ENCODE measurements around the gene C4BPA.

The C4BPA gene

GRCh38 chr1:207102659-207103058, 1.4 kb upstream of the C4BPA start:
- no peak for DNase-seq (ENCODE audit: extremely low spot score)
- ChIA-PET CTCF (no interaction called here), POLR2A (no interaction called here)
- TF ChIP-seq HDGF (IDR thresholded peaks at IDR 0.05; ENCODE audit: borderline replicate concordance) (no peak), BHLHE40 (IDR thresholded peaks at IDR 0.05; ENCODE audit: borderline replicate concordance) (no peak), ARNT (IDR thresholded peaks at IDR 0.05) (no peak), NFRKB (IDR thresholded peaks at IDR 0.05) (no peak), SUZ12 (IDR thresholded peaks at IDR 0.05) (no peak), L3MBTL2 (conservative IDR thresholded peaks at IDR 0.05) (no peak), FOXK2 (IDR thresholded peaks at IDR 0.05) (no peak), TARDBP (IDR thresholded peaks at IDR 0.05) (no peak), ELF4 (IDR thresholded peaks at IDR 0.05) (no peak), SP1 (IDR thresholded peaks at IDR 0.05) (no peak), FOXM1 (IDR thresholded peaks at IDR 0.05; ENCODE audit: borderline replicate concordance) (no peak), LEF1 (IDR thresholded peaks at IDR 0.05; ENCODE audit: borderline replicate concordance) (no peak), CTBP1 (IDR thresholded peaks at IDR 0.05; ENCODE audit: borderline replicate concordance) (no peak), ZNF384 (IDR thresholded peaks at IDR 0.05) (no peak), FOXA1 (IDR thresholded peaks at IDR 0.05) (no peak)
- TF ChIP-seq, protein P1, sequence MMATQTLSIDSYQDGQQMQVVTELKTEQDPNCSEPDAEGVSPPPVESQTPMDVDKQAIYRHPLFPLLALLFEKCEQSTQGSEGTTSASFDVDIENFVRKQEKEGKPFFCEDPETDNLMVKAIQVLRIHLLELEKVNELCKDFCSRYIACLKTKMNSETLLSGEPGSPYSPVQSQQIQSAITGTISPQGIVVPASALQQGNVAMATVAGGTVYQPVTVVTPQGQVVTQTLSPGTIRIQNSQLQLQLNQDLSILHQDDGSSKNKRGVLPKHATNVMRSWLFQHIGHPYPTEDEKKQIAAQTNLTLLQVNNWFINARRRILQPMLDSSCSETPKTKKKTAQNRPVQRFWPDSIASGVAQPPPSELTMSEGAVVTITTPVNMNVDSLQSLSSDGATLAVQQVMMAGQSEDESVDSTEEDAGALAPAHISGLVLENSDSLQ (IDR thresholded peaks at IDR 0.05), result no peak

- POLR2A ChIA-PET, result no interaction called here
- DNase-seq (ENCODE audit: extremely low spot score), result no peak
- no peak for TF ChIP-seq NFRKB (IDR thresholded peaks at IDR 0.05)
- no peak for TF ChIP-seq CTBP1 (IDR thresholded peaks at IDR 0.05; ENCODE audit: borderline replicate concordance)
- no peak for TF ChIP-seq FOXK2 (IDR thresholded peaks at IDR 0.05)
- no peak for TF ChIP-seq TARDBP (IDR thresholded peaks at IDR 0.05)
- no peak for TF ChIP-seq FOXM1 (IDR thresholded peaks at IDR 0.05; ENCODE audit: borderline replicate concordance)
- TF ChIP-seq ZNF384 (IDR thresholded peaks at IDR 0.05), result no peak
- no peak for TF ChIP-seq BHLHE40 (IDR thresholded peaks at IDR 0.05; ENCODE audit: borderline replicate concordance)
- TF ChIP-seq HDGF (IDR thresholded peaks at IDR 0.05; ENCODE audit: borderline replicate concordance), result no peak
- no peak for TF ChIP-seq ELF4 (IDR thresholded peaks at IDR 0.05)
- TF ChIP-seq L3MBTL2 (conservative IDR thresholded peaks at IDR 0.05), result no peak
- TF ChIP-seq FOXA1 (IDR thresholded peaks at IDR 0.05), result no peak
- TF ChIP-seq ARNT (IDR thresholded peaks at IDR 0.05), result no peak
- TF ChIP-seq, protein P1 (IDR thresholded peaks at IDR 0.05), result no peak
- no peak for TF ChIP-seq SP1 (IDR thresholded peaks at IDR 0.05)
- no peak for TF ChIP-seq LEF1 (IDR thresholded peaks at IDR 0.05; ENCODE audit: borderline replicate concordance)
- TF ChIP-seq SUZ12 (IDR thresholded peaks at IDR 0.05), result no peak
- CTCF ChIA-PET, result no interaction called here
These were observed 5.0 kb downstream of the C4BPA start for GRCh38 chr1:207109004-207109403.

GRCh38 chr1:207112616-207113296, 8.7 kb downstream of the C4BPA start:
- TF ChIP-seq SP1 (IDR thresholded peaks at IDR 0.05), result no peak
- CTCF ChIA-PET, result no interaction called here
- DNase-seq (ENCODE audit: extremely low spot score), result no peak
- POLR2A ChIA-PET, result no interaction called here

DNA sequence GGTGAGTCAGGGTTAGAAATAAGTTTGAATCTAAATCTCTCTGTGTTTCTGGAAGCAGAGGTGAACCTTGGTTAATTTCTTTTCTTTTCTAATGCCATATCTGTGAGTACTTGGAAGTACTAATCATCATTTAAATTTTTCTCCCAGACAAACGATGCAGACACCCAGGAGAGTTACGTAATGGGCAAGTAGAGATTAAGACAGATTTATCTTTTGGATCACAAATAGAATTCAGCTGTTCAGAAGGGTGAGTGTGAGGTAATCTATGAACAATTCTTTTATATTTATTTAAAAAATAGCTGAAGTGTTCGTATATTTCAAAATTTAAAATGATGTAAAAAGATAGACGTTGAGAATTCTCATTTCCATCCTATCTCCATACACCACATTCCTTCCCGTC, 11.2 kb downstream of the C4BPA start:
- no peak for DNase-seq (ENCODE audit: extremely low spot score)
- POLR2A ChIA-PET, result no interaction called here
- TF ChIP-seq FOXM1 (IDR thresholded peaks at IDR 0.05; ENCODE audit: borderline replicate concordance) (no peak), ARNT (IDR thresholded peaks at IDR 0.05) (no peak), FOXA1 (IDR thresholded peaks at IDR 0.05) (no peak), CTBP1 (IDR thresholded peaks at IDR 0.05; ENCODE audit: borderline replicate concordance) (no peak), BHLHE40 (IDR thresholded peaks at IDR 0.05; ENCODE audit: borderline replicate concordance) (no peak), TARDBP (IDR thresholded peaks at IDR 0.05) (no peak), HDGF (IDR thresholded peaks at IDR 0.05; ENCODE audit: borderline replicate concordance) (no peak), NFRKB (IDR thresholded peaks at IDR 0.05) (no peak), ZNF384 (IDR thresholded peaks at IDR 0.05) (no peak), L3MBTL2 (conservative IDR thresholded peaks at IDR 0.05) (no peak), SUZ12 (IDR thresholded peaks at IDR 0.05) (no peak), ELF4 (IDR thresholded peaks at IDR 0.05) (no peak), SP1 (IDR thresholded peaks at IDR 0.05) (no peak), LEF1 (IDR thresholded peaks at IDR 0.05; ENCODE audit: borderline replicate concordance) (no peak), FOXK2 (IDR thresholded peaks at IDR 0.05) (no peak)
- TF ChIP-seq, protein P1 (IDR thresholded peaks at IDR 0.05), result no peak
- CTCF ChIA-PET, result no interaction called here

- no peak for TF ChIP-seq BHLHE40 (IDR thresholded peaks at IDR 0.05; ENCODE audit: borderline replicate concordance)
- no peak for TF ChIP-seq ARNT (IDR thresholded peaks at IDR 0.05)
- no peak for TF ChIP-seq LEF1 (IDR thresholded peaks at IDR 0.05; ENCODE audit: borderline replicate concordance)
- no peak for TF ChIP-seq FOXK2 (IDR thresholded peaks at IDR 0.05)
- no peak for TF ChIP-seq HDGF (IDR thresholded peaks at IDR 0.05; ENCODE audit: borderline replicate concordance)
- TF ChIP-seq, protein P1 (IDR thresholded peaks at IDR 0.05), result no peak
- no peak for TF ChIP-seq L3MBTL2 (conservative IDR thresholded peaks at IDR 0.05)
- no peak for TF ChIP-seq ELF4 (IDR thresholded peaks at IDR 0.05)
- TF ChIP-seq FOXA1 (IDR thresholded peaks at IDR 0.05), result no peak
- no peak for TF ChIP-seq ZNF384 (IDR thresholded peaks at IDR 0.05)
- no peak for TF ChIP-seq FOXM1 (IDR thresholded peaks at IDR 0.05; ENCODE audit: borderline replicate concordance)
- no peak for TF ChIP-seq NFRKB (IDR thresholded peaks at IDR 0.05)
- no peak for TF ChIP-seq SP1 (IDR thresholded peaks at IDR 0.05)
- TF ChIP-seq TARDBP (IDR thresholded peaks at IDR 0.05), result no peak
- no peak for TF ChIP-seq CTBP1 (IDR thresholded peaks at IDR 0.05; ENCODE audit: borderline replicate concordance)
- no peak for TF ChIP-seq SUZ12 (IDR thresholded peaks at IDR 0.05)
- ChIA-PET POLR2A (no interaction called here), CTCF (no interaction called here)
- no peak for DNase-seq (ENCODE audit: extremely low spot score)
These were observed 20.4 kb downstream of the C4BPA start for GRCh38 chr1:207124389-207124788.
